HCT116 (cell line): ENCODE results near the gene LRRC7. TPM values are rescaled to one million over a fixed set of nuclear protein-coding genes. Genes with fewer than 3 reads are reported as not detected.

Experiments used
- ATAC-seq: fragments of 200-7000 bp; cut with Tn5 transposase; 2 replicates; pipeline ENCODE4 v1.9.1; 2020; ENCODE audit warnings: mild to moderate bottlenecking, moderate library complexity
- BruUV-seq: library from RNA; stranded (reverse); fragments of 400-500 nt; replicated peaks from 2 replicates; lab custom pipeline; 2021; lab: Mats Ljungman, UMichigan
- CTCF ChIA-PET: fragments of 300-600 bp; sonication (Branson Sonifier 250); formaldehyde crosslinking; loops from one replicate; lab custom pipeline; 2021; ENCODE audit warnings: antibody characterized with exemption; lab: Charles Lee
- POLR2A ChIA-PET: fragments of 300-600, 350-600 bp; sonication (Branson Sonifier 250); formaldehyde crosslinking; loops from one replicate; lab custom pipeline; 2021; ENCODE audit warnings: antibody characterized with exemption; lab: Charles Lee
- RAD21 ChIA-PET, 2 experiments: fragments of 300-600 bp; sonication (Branson Sonifier 250); formaldehyde crosslinking; loops; one replicate each; lab custom pipeline; 2023; ENCODE audit warnings: low total read pairs in 2 of 2; ENCODE audit not compliant: uncharacterized antibody in 2 of 2, unreplicated experiment in 2 of 2, low non-redundant PET in 1 of 2; lab: Charles Lee
- DNase-seq: peaks from one replicate; pipeline ENCODE4 v3.0.0-alpha.2; 2010; ENCODE audit warnings: low read depth, low spot score
- H2AFZ ChIP-seq: fragments of 200-600 bp; shearing (Covaris generic), sonication (generic); 2 replicates; pipeline ENCODE4 v1.6.1; 2017; ENCODE audit warnings: low read depth, mixed run types, mixed read lengths, antibody characterized with exemption, low read length; ENCODE audit not compliant: poor library complexity, severe bottlenecking
- H3K27ac ChIP-seq: 2 replicates; pipeline ENCODE4 v1.5.1; 2012; ENCODE audit warnings: low read depth, low read length
- H3K27me3 ChIP-seq: fragments of 200-600 bp; sonication (generic); 2 replicates; pipeline ENCODE4 v1.6.1; 2016; ENCODE audit warnings: mixed run types, low read length, mixed read lengths; ENCODE audit not compliant: insufficient read depth
- H3K36me3 ChIP-seq, 2 experiments: fragments of 200-500 bp in 1 of 2; fragments of 200-600 bp in 1 of 2; sonication (Bioruptor generic) in 1 of 2; sonication (generic) in 1 of 2; 2 replicates each; pipeline versions ENCODE4 v1.5.1 to v1.6.1; 2014 to 2016; ENCODE audit warnings: low read length in 2 of 2, inconsistent platforms in 1 of 2, mixed read lengths in 1 of 2, mixed run types in 1 of 2; ENCODE audit not compliant: insufficient read depth in 2 of 2, control insufficient read depth in 1 of 2
- H3K4me1 ChIP-seq, 2 experiments: fragments of 200-600 bp in 1 of 2; sonication (generic) in 1 of 2; 2 replicates each; pipeline versions ENCODE4 v1.5.1 to v1.6.1; 2012 to 2017; ENCODE audit warnings: low read length in 2 of 2, inconsistent platforms in 1 of 2, mild to moderate bottlenecking in 1 of 2, mixed read lengths in 1 of 2, mixed run types in 1 of 2, moderate library complexity in 1 of 2; ENCODE audit not compliant: insufficient read depth in 2 of 2, control insufficient read depth in 1 of 2
- H3K4me2 ChIP-seq: fragments of 200-600 bp; sonication (generic); 2 replicates; pipeline ENCODE4 v1.6.1; 2017; ENCODE audit warnings: mixed run types, low read length, mixed read lengths
- H3K4me3 ChIP-seq, 2 experiments: fragments of 200-600 bp in 1 of 2; sonication (generic) in 1 of 2; replicated peaks in 1 of 2; 2 replicates each; pipeline ENCODE4 v1.5.1; 2011 to 2016; ENCODE audit warnings: low read length in 2 of 2, control low read depth in 1 of 2, low read depth in 1 of 2, mild to moderate bottlenecking in 1 of 2, mixed read lengths in 1 of 2, mixed run types in 1 of 2
- H3K79me2 ChIP-seq: fragments of 200-600 bp; sonication (generic); 2 replicates; pipeline ENCODE4 v1.6.1; 2017; ENCODE audit warnings: mild to moderate bottlenecking, mixed run types, low read length, moderate library complexity, mixed read lengths; ENCODE audit not compliant: insufficient read depth
- H3K9ac ChIP-seq: fragments of 200-600 bp; sonication (generic); 2 replicates; pipeline ENCODE4 v1.6.1; 2016; ENCODE audit warnings: low read length, mixed read lengths
- H3K9me2 ChIP-seq: fragments of 200-600 bp; sonication (generic), shearing (Covaris generic); 2 replicates; pipeline ENCODE4 v1.6.1; 2017; ENCODE audit warnings: mixed run types, mild to moderate bottlenecking, moderate library complexity; ENCODE audit not compliant: insufficient read depth
- H3K9me3 ChIP-seq, 2 experiments: fragments of 200-500 bp in 1 of 2; fragments of 200-600 bp in 1 of 2; sonication (Bioruptor generic) in 1 of 2; sonication (generic) in 1 of 2; 2 replicates each; pipeline ENCODE4 v1.6.1; 2014 to 2017; ENCODE audit warnings: low read length in 2 of 2, mixed read lengths in 2 of 2, inconsistent platforms in 1 of 2, low read depth in 1 of 2, mild to moderate bottlenecking in 1 of 2, mixed run types in 1 of 2, moderate library complexity in 1 of 2; ENCODE audit not compliant: control insufficient read depth in 1 of 2, insufficient read depth in 1 of 2
- H4K20me1 ChIP-seq: fragments of 200-600 bp; sonication (generic), shearing (Covaris generic); 2 replicates; pipeline ENCODE4 v1.6.1; 2017; ENCODE audit warnings: mixed run types, mild to moderate bottlenecking, moderate library complexity; ENCODE audit not compliant: insufficient read depth
- ELF1 ChIP-seq: IDR thresholded peaks from 2 replicates; pipeline ENCODE4 v1.6.1; 2012; ENCODE audit warnings: low read depth, borderline replicate concordance
- RAD21 ChIP-seq: IDR thresholded peaks from 2 replicates; pipeline ENCODE4 v1.6.1; 2012; ENCODE audit warnings: low read depth, mild to moderate bottlenecking
- SIN3A ChIP-seq: IDR thresholded peaks from 2 replicates; pipeline ENCODE4 v1.6.1; 2012; ENCODE audit warnings: low read depth
- ZNF274 ChIP-seq: fragments of 200-500 bp; sonication (Bioruptor generic); IDR thresholded peaks from 2 replicates; pipeline ENCODE4 v1.6.1; 2014; ENCODE audit warnings: mild to moderate bottlenecking, low read depth, low read length, inconsistent platforms
- intact Hi-C: fragments of 100-400 bp; cut with micrococcal nuclease; formaldehyde crosslinking; loops from 2 replicates; pipeline ENCODE4 v1.10.0; 2022
- total RNA-seq: library from RNA; stranded (reverse); gene quantifications from one replicate; pipeline ENCODE4 v1.2.1, GENCODE V29; 2021; ENCODE audit not compliant: unreplicated experiment
- TF ChIP-seq, protein P1 (sequence below), 3 experiments: fragments of 200-600 bp in 1 of 3; sonication (generic) in 1 of 3; IDR thresholded peaks in 2 of 3; conservative IDR thresholded peaks in 1 of 3; 2 replicates each; pipeline ENCODE4 v1.5.1; 2012 to 2017; ENCODE audit warnings: low read depth in 2 of 3, low read length in 2 of 3, antibody characterized with exemption in 1 of 3, borderline replicate concordance in 1 of 3, control low read depth in 1 of 3, mild to moderate bottlenecking in 1 of 3, mixed read lengths in 1 of 3, mixed run types in 1 of 3, moderate library complexity in 1 of 3; ENCODE audit not compliant: insufficient read depth in 1 of 3
- TF ChIP-seq, protein P2 (sequence below): IDR thresholded peaks from 2 replicates; pipeline ENCODE4 v1.6.1; 2012; ENCODE audit warnings: low read depth

Gene LRRC7
- total RNA-seq, 1 experiment from 2014 or later, result not detected

DNA sequence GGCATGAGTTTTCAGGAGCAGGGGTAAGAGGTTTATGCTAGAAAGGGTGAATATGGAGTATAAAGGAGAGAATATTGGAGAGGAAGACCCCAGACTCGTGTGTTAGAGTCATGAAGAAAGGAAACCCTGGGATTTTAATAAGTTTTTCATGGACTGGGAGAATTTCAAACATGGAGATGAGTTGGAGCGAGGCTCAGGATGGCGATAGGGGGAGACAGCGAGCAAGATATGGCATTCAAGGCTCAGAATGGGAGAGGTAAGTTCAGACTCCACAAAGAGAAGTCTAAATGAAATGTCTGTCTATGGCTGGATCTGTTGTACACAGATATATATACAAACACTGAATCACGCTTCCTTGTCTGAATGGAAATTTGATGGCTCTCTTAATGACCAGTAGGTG, 545.1 kb downstream of the LRRC7 start:
- Histone ChIP-seq H3K4me1 (no peaks in the 10 kb centered on the region), H3K79me2 (no peaks in the 10 kb centered on the region), H3K9me2 (no peaks in the 10 kb centered on the region), H3K27ac (no peak overlapping the region), H4K20me1 (no peaks in the 10 kb centered on the region), H3K4me3 (no peak overlapping the region), H3K9ac (no peak overlapping the region), H2AFZ (no peak overlapping the region)
- ChIA-PET RAD21 (no interaction called here), POLR2A (no interaction called here), CTCF (interaction anchor here (0.9 kb wide), 1 partner anchor 17 kb away, joined by 3 read pairs; no protein-coding TSS in a partner anchor)
- DNase-seq (no peak), ATAC-seq (peak; percentile 82)
- intact Hi-C loops, result no loop called here
- BruUV-seq, result no TSS peak
- TF ChIP-seq, protein P1, sequence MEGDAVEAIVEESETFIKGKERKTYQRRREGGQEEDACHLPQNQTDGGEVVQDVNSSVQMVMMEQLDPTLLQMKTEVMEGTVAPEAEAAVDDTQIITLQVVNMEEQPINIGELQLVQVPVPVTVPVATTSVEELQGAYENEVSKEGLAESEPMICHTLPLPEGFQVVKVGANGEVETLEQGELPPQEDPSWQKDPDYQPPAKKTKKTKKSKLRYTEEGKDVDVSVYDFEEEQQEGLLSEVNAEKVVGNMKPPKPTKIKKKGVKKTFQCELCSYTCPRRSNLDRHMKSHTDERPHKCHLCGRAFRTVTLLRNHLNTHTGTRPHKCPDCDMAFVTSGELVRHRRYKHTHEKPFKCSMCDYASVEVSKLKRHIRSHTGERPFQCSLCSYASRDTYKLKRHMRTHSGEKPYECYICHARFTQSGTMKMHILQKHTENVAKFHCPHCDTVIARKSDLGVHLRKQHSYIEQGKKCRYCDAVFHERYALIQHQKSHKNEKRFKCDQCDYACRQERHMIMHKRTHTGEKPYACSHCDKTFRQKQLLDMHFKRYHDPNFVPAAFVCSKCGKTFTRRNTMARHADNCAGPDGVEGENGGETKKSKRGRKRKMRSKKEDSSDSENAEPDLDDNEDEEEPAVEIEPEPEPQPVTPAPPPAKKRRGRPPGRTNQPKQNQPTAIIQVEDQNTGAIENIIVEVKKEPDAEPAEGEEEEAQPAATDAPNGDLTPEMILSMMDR (IDR thresholded peaks at IDR 0.05 in 2 of 3, conservative IDR thresholded peaks at IDR 0.05 in 1 of 3; ENCODE audit: borderline replicate concordance in 1 of 3, insufficient read depth in 1 of 3, low read depth in 2 of 3, low read length in 2 of 3), result peak; percentile 12 to 54 (median 53); a peak in 4 of 6 replicates
- TF ChIP-seq SIN3A, result no peak
- TF ChIP-seq ZNF274, result no peak
- TF ChIP-seq, protein P2, sequence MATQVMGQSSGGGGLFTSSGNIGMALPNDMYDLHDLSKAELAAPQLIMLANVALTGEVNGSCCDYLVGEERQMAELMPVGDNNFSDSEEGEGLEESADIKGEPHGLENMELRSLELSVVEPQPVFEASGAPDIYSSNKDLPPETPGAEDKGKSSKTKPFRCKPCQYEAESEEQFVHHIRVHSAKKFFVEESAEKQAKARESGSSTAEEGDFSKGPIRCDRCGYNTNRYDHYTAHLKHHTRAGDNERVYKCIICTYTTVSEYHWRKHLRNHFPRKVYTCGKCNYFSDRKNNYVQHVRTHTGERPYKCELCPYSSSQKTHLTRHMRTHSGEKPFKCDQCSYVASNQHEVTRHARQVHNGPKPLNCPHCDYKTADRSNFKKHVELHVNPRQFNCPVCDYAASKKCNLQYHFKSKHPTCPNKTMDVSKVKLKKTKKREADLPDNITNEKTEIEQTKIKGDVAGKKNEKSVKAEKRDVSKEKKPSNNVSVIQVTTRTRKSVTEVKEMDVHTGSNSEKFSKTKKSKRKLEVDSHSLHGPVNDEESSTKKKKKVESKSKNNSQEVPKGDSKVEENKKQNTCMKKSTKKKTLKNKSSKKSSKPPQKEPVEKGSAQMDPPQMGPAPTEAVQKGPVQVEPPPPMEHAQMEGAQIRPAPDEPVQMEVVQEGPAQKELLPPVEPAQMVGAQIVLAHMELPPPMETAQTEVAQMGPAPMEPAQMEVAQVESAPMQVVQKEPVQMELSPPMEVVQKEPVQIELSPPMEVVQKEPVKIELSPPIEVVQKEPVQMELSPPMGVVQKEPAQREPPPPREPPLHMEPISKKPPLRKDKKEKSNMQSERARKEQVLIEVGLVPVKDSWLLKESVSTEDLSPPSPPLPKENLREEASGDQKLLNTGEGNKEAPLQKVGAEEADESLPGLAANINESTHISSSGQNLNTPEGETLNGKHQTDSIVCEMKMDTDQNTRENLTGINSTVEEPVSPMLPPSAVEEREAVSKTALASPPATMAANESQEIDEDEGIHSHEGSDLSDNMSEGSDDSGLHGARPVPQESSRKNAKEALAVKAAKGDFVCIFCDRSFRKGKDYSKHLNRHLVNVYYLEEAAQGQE, result no peak
- no peak for TF ChIP-seq ELF1
- peak; percentile 20; the same call in 1 of the 2 replicates for TF ChIP-seq RAD21
- TF ChIP-seq, all 23 proteins: peak for 2
- Histone ChIP-seq H3K4me2 (no peak overlapping the region), H3K36me3 (no peaks in the 10 kb centered on the region), H3K27me3 (no peaks in the 10 kb centered on the region), H3K9me3 (no peaks in the 10 kb centered on the region)
